H9 (cell line): Measurements from ENCODE around the gene CYB5R2. TPM values are rescaled to one million over a fixed set of nuclear protein-coding genes. Genes with fewer than 3 reads are reported as not detected.

Source experiments
- DNase-seq: peaks from one replicate; pipeline ENCODE4 v3.0.0-alpha.2; 2017
- H2AFZ ChIP-seq: one replicate; pipeline ENCODE4 v1.6.1; 2013; ENCODE audit warnings: mild to moderate bottlenecking, low read length, control low read depth, moderate library complexity
- H2AK5ac ChIP-seq: 2 replicates; pipeline ENCODE4 v1.6.1; 2013; ENCODE audit warnings: low read length, control low read depth, mixed read lengths; ENCODE audit not compliant: insufficient read length
- H2BK120ac ChIP-seq: one replicate; pipeline ENCODE4 v1.6.1; 2013; ENCODE audit warnings: low read depth, mild to moderate bottlenecking, low read length, control low read depth, inconsistent platforms; ENCODE audit not compliant: poor library complexity, severe bottlenecking
- H2BK12ac ChIP-seq: 2 replicates; pipeline ENCODE4 v1.6.1; 2013; ENCODE audit warnings: low read length, control low read depth, mixed read lengths, low read depth; ENCODE audit not compliant: insufficient read length
- H2BK15ac ChIP-seq: 2 replicates; pipeline ENCODE4 v1.6.1; 2013; ENCODE audit warnings: low read depth, low read length, control low read depth
- H2BK20ac ChIP-seq: one replicate; pipeline ENCODE4 v1.6.1; 2013; ENCODE audit warnings: low read depth, mild to moderate bottlenecking, low read length, control low read depth, inconsistent platforms; ENCODE audit not compliant: poor library complexity, severe bottlenecking
- H2BK5ac ChIP-seq: 2 replicates; pipeline ENCODE4 v1.6.1; 2013; ENCODE audit warnings: low read length, control low read depth, mixed read lengths; ENCODE audit not compliant: insufficient read length
- H3K14ac ChIP-seq: 2 replicates; pipeline ENCODE4 v1.6.1; 2013; ENCODE audit warnings: low read length, control low read depth; ENCODE audit not compliant: insufficient read depth
- H3K18ac ChIP-seq: 2 replicates; pipeline ENCODE4 v1.6.1; 2013; ENCODE audit warnings: low read depth, mild to moderate bottlenecking, mixed read lengths, low read length, control low read depth; ENCODE audit not compliant: insufficient read length
- H3K23ac ChIP-seq: 2 replicates; pipeline ENCODE4 v1.6.1; 2013; ENCODE audit warnings: low read length, control low read depth, mixed read lengths, low read depth; ENCODE audit not compliant: insufficient read length
- H3K23me2 ChIP-seq: 2 replicates; pipeline ENCODE4 v1.6.1; 2013; ENCODE audit warnings: low read depth, mild to moderate bottlenecking, mixed read lengths, low read length, control low read depth; ENCODE audit not compliant: insufficient read length, poor library complexity, severe bottlenecking
- H3K27ac ChIP-seq: 2 replicates; pipeline ENCODE4 v1.5.1; 2013; ENCODE audit warnings: low read length, control low read depth, mixed read lengths, low read depth; ENCODE audit not compliant: insufficient read length
- H3K27me3 ChIP-seq: 2 replicates; pipeline ENCODE4 v1.6.1; 2013; ENCODE audit warnings: low read length, control low read depth, inconsistent platforms; ENCODE audit not compliant: insufficient read depth
- H3K4ac ChIP-seq: 2 replicates; pipeline ENCODE4 v1.6.1; 2013; ENCODE audit warnings: low read depth, mild to moderate bottlenecking, control low read depth, inconsistent platforms, low read length, moderate library complexity
- H3K4me1 ChIP-seq: 2 replicates; pipeline ENCODE4 v1.6.1; 2013; ENCODE audit warnings: low read length, control low read depth, inconsistent platforms; ENCODE audit not compliant: insufficient read depth
- H3K4me2 ChIP-seq: 2 replicates; pipeline ENCODE4 v1.6.1; 2013; ENCODE audit warnings: low read length, control low read depth, mixed read lengths; ENCODE audit not compliant: insufficient read length, insufficient read depth
- H3K56ac ChIP-seq: 2 replicates; pipeline ENCODE4 v1.6.1; 2013; ENCODE audit warnings: low read depth, mild to moderate bottlenecking, mixed read lengths, low read length, control low read depth; ENCODE audit not compliant: insufficient read length
- H3K79me1 ChIP-seq: 2 replicates; pipeline ENCODE4 v1.6.1; 2013; ENCODE audit warnings: low read depth, mild to moderate bottlenecking, moderate library complexity, low read length, control low read depth, inconsistent platforms; ENCODE audit not compliant: insufficient read depth, poor library complexity, severe bottlenecking
- H3K79me2 ChIP-seq: 2 replicates; pipeline ENCODE4 v1.6.1; 2013; ENCODE audit warnings: low read length, control low read depth, inconsistent platforms; ENCODE audit not compliant: insufficient read depth
- H3K9ac ChIP-seq: 2 replicates; pipeline ENCODE4 v1.6.1; 2013; ENCODE audit warnings: low read length, control low read depth, mixed read lengths; ENCODE audit not compliant: insufficient read length; ENCODE audit errors: extremely low read depth
- H3K9me3 ChIP-seq: one replicate; pipeline ENCODE4 v1.6.1; 2013; ENCODE audit warnings: low read depth, low read length, inconsistent platforms; ENCODE audit not compliant: control insufficient read depth
- H3T11ph ChIP-seq: one replicate; pipeline ENCODE4 v1.6.1; 2013; ENCODE audit warnings: mild to moderate bottlenecking, low read length, control low read depth, inconsistent platforms
- H4K20me1 ChIP-seq: one replicate; pipeline ENCODE4 v1.6.1; 2013; ENCODE audit not compliant: control insufficient read depth, insufficient read length, insufficient read depth
- H4K5ac ChIP-seq: 2 replicates; pipeline ENCODE4 v1.6.1; 2013; ENCODE audit warnings: low read depth, mild to moderate bottlenecking, mixed read lengths, low read length, control low read depth; ENCODE audit not compliant: insufficient read length
- H4K8ac ChIP-seq: replicated peaks from 2 replicates; pipeline ENCODE4 v1.6.1; 2013; ENCODE audit warnings: low read length, control low read depth, mixed read lengths, low read depth; ENCODE audit not compliant: insufficient read length
- H4K91ac ChIP-seq: 2 replicates; pipeline ENCODE4 v1.6.1; 2013; ENCODE audit warnings: low read depth, mild to moderate bottlenecking, moderate library complexity, mixed read lengths, low read length, control low read depth; ENCODE audit not compliant: insufficient read length
- H3K27ac Mint-ChIP-seq, 3 experiments: 2 replicates in 2 of 3; 3 replicates in 1 of 3; pipeline ENCODE4 v1.8.0; 2020 to 2021; ENCODE audit warnings: mixed read lengths in 3 of 3, mild to moderate bottlenecking in 1 of 3, moderate library complexity in 1 of 3
- H3K27me3 Mint-ChIP-seq: 2 replicates; pipeline ENCODE4 v1.8.0; 2021; ENCODE audit warnings: low read depth, mild to moderate bottlenecking, moderate library complexity, mixed read lengths
- H3K36me3 Mint-ChIP-seq, 3 experiments: 2 replicates in 2 of 3; 3 replicates in 1 of 3; pipeline ENCODE4 v1.8.0; 2020 to 2021; ENCODE audit warnings: low read depth in 3 of 3, mixed read lengths in 3 of 3; ENCODE audit not compliant: insufficient read depth in 1 of 3
- H3K4me1 Mint-ChIP-seq, 2 experiments: 2 replicates each; pipeline ENCODE4 v1.8.0; 2020; ENCODE audit warnings: mixed read lengths in 2 of 2
- H3K4me3 Mint-ChIP-seq, 2 experiments: 2 replicates in 1 of 2; 3 replicates in 1 of 2; pipeline ENCODE4 v1.8.0; 2020 to 2021; ENCODE audit warnings: mild to moderate bottlenecking in 2 of 2, mixed read lengths in 2 of 2, moderate library complexity in 1 of 2
- H3K9me3 Mint-ChIP-seq, 2 experiments: 2 replicates in 1 of 2; 3 replicates in 1 of 2; pipeline ENCODE4 v1.8.0; 2020; ENCODE audit warnings: mild to moderate bottlenecking in 2 of 2, mixed read lengths in 2 of 2, moderate library complexity in 1 of 2
- WGBS: extraction: QIAGEN DNeasy Blood & Tissue Kit; methylation state at CpG from one replicate; pipeline ENCODE4 v1.1.7; 2013; ENCODE audit warnings: missing lambda C conversion rate, low lambda C conversion rate, mixed read lengths; ENCODE audit not compliant: insufficient read length; ENCODE audit errors: extremely low coverage; 5-methylcytosine and 5-hydroxymethylcytosine counted together
- total RNA-seq: library from RNA; stranded (reverse); gene quantifications from 2 replicates; pipeline ENCODE4 v1.2.1, GENCODE V29; 2021
- TF ChIP-seq, protein P1 (sequence below): fragments of 200-600 bp; sonication (generic); conservative IDR thresholded peaks from 3 replicates; pipeline ENCODE4 v1.8.0; 2021; ENCODE audit warnings: antibody characterized with exemption, mild to moderate bottlenecking

The CYB5R2 gene
- total RNA-seq, 1 experiment from 2014 or later: 44.5 TPM

DNA sequence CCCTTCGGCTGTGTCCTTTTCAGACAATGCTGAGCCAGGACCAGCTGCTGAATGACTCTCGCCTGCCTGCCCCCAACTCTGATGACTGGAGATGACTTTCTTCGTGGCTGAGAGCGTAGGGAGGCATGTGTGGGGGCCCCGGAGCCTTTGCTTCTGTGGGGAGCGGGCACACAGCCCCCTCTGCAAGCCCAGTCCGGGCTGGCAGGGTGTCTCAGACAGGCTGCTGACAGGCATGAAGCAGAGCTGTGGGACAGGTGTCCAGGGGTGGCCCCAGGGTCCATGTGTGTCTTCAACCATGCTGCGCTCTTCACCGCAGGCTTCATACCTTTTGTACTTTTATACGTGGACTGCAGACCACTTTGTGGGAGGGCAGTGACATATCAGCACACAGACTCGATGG lies 16.6 kb downstream of the CYB5R2 start:
- Histone ChIP-seq H4K5ac (no peak overlapping the region), H4K8ac (no peak overlapping the region), H2AK5ac (no peak overlapping the region), H2BK12ac (no peak overlapping the region), H2BK20ac (no peak overlapping the region), H3K56ac (no peak overlapping the region), H3K79me2 (no peaks in the 10 kb centered on the region), H4K91ac (no peak overlapping the region), H3K23ac (no peak overlapping the region), H3K79me1 (no peaks in the 10 kb centered on the region), H2AFZ (no peak overlapping the region), H3K23me2 (no peaks in the 10 kb centered on the region), H3K9ac (no peak overlapping the region), H3T11ph (no peak overlapping the region), H3K9me3 (no peaks in the 10 kb centered on the region), H4K20me1 (no peaks in the 10 kb centered on the region), H3K18ac (no peak overlapping the region), H3K4me1 (no peaks in the 10 kb centered on the region), H3K27me3 (no peaks in the 10 kb centered on the region), H3K4me2 (no peak overlapping the region), H2BK120ac (no peak overlapping the region), H3K14ac (no peak overlapping the region), H2BK15ac (no peak overlapping the region), H2BK5ac (no peak overlapping the region), H3K4ac (no peak overlapping the region), H3K27ac (no peak overlapping the region)
- H3K9me3 Mint-ChIP-seq: peaks cover 4 to 5% of the 10 kb centered on the region in 2 experiments
- no CpG with 5 or more reads among the region's 11 CpGs for WGBS
- DNase-seq: no peak
- H3K4me3 Mint-ChIP-seq: no peak overlapping the region
- no peaks in the 10 kb centered on the region for H3K27me3 Mint-ChIP-seq
- H3K36me3 Mint-ChIP-seq: peaks cover 5 to 37% (median 17%) of the 10 kb centered on the region in 3 experiments
- peak overlapping the region in 1 of 3 experiments; percentile 34; a peak in 1 of 7 replicates for H3K27ac Mint-ChIP-seq
- TF ChIP-seq, protein P1, sequence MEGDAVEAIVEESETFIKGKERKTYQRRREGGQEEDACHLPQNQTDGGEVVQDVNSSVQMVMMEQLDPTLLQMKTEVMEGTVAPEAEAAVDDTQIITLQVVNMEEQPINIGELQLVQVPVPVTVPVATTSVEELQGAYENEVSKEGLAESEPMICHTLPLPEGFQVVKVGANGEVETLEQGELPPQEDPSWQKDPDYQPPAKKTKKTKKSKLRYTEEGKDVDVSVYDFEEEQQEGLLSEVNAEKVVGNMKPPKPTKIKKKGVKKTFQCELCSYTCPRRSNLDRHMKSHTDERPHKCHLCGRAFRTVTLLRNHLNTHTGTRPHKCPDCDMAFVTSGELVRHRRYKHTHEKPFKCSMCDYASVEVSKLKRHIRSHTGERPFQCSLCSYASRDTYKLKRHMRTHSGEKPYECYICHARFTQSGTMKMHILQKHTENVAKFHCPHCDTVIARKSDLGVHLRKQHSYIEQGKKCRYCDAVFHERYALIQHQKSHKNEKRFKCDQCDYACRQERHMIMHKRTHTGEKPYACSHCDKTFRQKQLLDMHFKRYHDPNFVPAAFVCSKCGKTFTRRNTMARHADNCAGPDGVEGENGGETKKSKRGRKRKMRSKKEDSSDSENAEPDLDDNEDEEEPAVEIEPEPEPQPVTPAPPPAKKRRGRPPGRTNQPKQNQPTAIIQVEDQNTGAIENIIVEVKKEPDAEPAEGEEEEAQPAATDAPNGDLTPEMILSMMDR: no peak
- H3K4me1 Mint-ChIP-seq: peaks cover 5 to 7% of the 10 kb centered on the region in 2 experiments
